HK-2 (cell line): ENCODE data around the gene SLC38A10.

Experiments
- DNase-seq: peaks from one replicate; pipeline ENCODE4 v3.0.0-alpha.2; 2018; ENCODE audit not compliant: unreplicated experiment

SLC38A10 gene

DNA sequence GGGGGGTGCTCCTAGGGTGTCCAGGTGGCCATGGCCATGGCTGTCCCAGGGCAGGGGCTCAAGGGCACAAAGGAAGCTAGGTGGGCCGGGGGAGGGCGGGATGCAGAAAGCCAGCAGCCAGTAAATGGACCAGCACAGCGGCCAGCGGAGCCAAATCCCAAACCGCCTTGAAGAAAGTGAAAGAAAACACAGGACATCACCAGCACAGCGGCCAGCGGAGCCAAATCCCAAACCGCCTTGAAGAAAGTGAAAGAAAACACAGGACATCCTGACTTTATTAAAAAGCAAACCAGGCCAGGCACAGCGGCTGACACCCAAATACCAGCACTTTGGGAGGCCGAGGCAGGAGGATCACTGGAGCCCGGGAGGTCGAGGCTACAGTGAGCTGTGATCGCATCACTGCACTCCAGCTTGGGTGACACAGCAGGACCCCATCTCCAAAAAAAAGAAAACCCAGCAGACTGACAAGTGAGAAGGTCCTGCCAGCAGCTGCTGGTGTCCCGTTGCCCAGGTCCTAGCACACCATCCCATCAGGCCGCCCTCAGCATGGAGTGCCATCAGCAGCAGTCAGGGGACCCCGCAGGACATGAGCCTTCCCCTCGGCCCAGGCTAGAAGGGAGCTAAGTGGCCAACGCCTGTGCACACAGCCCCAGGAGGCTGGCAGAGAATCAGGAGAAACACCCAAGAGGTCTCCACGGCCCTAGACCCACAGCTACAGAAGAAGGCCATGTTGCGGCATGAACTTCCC is 17.0 kb downstream of the SLC38A10 start:
- DNase-seq: no peak

DNA sequence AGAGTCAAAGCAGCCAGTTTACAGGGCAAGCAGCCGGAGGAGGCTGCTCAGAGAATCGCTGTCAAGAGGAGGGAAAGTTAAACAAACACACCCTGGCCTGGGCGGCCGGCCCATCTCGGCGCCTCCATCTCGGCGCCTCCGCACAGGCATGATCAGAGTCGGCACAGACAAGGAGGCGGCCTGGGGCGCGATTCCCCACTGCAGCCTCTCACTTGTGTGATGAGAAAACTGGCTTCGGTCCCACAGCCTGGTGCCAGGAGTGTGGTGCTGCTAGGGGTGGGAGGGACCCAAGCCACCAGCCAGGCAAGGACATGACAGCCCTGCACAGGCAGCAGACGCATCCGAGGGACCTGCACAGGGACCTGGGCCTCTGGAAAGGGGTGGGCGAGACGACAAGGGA is 17.7 kb downstream of the SLC38A10 start:
- no peak for DNase-seq

- no peak for DNase-seq
Observed at GRCh38 chr17:81276781-81277180, 18.3 kb downstream of the SLC38A10 start.

DNA sequence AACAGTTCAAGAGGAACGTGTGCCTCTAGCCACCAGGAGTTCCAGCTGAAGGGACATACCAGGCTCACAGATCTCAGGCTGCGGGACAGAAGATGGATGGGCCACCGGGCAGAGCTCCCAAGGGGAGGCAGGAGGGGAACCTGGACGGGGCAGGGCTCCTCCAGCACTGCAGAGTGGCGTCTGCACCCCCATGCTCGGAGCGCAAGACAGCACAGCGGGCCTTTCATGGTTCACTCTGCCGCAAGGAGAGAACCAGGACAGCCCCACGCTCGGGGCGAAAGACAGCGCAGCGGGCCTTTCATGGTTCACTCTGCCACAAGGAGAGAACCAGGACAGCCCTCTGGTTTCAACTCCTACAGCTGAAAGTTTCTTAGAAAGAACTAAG is 20.6 kb downstream of the SLC38A10 start:
- no peak for DNase-seq

GRCh38 chr17:81273698-81274470 is 21.2 kb downstream of the SLC38A10 start:
- DNase-seq: no peak

DNA sequence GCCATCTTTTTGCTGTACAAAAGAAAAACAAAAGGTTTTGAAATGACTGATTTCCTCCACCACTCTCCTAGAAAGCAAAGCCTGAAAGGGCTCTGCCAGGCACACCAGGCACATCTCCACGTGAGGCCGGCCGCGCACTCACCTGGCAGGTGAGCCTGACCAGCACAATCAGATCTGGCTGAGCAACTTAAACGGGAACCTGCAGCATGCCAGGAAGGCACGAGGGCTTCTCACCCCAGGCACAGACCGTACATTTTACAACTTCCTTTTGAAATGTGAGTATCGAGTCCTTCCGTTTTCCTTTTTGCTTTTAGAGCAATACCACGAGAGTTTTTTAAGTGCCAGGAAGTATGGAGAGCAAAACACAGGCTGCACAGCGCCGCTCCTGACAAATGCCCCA is 22.5 kb downstream of the SLC38A10 start:
- no peak for DNase-seq

DNA sequence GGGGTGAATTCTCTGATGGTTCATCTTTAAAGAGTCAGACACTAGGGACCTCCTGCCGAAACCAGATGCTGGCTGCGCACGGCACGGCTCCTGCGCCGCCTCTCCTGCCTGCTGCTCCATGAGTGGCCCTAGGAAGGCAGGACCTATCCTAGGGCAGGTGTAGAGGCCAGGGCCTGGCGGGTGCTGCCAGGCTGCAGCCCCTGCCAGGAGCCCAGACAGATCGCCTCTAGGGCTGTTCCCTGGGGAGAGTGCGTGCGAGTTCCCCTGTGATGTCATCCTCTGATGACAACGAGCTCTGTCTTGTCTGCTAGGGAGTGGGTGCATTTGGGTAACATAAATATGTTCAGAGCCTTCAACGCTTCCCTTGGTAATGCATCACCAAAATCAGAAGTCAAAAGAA is 23.9 kb downstream of the SLC38A10 start:
- DNase-seq: no peak

DNA sequence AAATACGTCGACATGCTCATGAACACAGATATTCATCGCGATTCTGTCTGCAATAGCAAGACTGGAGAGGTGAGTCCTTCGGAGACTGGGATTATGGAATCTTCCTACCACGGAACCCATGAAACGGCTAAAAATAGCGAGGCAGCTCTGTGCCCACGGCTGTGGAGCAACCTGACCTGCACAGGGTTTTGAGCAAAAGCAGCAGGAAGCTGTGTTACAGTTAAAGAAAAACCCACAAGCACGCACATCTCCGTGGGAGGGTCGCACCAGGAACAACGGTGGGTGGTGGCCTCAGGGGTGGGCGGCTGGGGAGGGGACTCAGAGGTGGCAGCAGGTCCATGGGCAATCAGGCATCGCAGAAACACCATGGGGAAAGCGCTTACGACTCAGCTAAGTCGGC is 24.8 kb downstream of the SLC38A10 start:
- no peak for DNase-seq

- no peak for DNase-seq
Observed at GRCh38 chr17:81267390-81268067, 27.6 kb downstream of the SLC38A10 start.

- no peak for DNase-seq
Observed at GRCh38 chr17:81265576-81265975, 29.5 kb downstream of the SLC38A10 start.

GRCh38 chr17:81264640-81265039 is 30.5 kb downstream of the SLC38A10 start:
- DNase-seq: no peak

DNA sequence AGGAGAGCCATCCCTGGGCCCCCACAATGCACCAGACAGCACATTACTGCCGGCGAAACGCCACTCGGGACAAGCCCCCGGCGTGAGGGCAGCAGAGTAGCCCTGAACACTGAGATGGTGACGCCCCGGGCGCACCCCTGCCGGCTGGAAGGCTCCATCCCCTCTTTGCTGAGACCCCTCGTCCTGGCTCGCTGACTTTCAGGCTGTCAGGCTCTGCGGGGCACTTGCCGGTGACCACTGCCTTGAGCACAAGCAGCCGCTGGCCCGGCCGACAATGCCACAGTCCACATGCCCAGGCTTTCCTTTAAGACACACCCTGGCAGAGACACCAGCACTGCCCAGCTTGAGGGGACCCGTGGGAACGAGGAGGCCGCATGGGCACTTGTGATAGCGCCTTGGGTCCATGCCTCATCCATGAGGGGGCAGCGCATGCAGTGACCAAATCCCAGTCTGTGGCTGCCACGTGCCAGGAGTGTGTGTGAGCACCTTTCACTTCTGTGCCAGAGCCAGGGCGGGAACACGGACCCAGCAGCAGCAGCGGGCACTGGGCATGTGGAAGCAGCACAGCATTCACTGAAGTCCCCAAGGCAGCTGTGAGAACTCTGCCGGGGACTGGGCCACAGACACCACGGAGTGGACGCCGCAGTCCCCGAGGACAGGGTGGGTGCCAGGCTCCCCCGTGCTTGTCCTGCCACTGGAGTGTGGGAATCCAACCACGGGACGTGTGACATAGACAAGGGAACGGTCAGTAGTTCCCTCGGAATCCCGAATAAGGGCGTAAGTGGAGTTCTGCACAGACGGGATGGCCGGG is 31.5 kb downstream of the SLC38A10 start:
- no peak for DNase-seq

DNA sequence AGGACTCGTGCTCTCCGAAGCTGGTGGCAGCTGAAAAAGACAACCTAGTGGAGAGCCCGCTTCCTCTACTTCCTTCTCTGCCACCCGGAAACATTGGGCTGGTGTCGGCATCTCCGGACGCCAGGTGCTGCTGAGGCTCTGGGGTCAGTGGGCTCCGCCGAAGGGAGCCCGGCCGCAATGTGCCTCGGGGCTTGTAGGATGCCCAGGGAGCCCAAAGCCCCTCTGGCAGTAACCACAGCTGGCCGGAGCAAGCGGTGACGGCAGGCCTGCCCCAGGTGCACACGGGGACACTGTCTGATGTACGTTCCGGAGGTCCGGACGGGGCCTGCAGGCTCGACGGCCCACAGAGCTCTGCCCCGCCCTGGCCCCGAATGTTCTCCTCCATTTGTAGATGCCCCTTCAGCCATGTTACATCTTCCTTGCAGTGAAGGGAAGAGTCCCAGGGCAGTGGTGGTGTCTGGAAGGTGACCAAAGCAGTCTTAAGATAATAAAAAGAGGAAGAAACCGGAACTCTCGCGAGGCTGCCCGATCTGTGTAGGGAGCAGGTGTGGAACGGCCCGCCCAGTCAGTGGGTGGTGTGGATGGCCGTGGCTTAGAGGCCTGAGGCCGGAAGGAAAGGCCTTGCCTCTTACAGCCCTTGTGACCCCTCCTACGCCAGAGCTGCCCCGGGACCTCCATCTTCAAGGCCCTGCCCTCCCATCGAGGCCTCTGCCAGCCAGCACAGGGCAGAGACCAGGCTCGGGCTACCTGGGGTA is 33.3 kb downstream of the SLC38A10 start:
- no peak for DNase-seq

GRCh38 chr17:81261096-81261495 is 34.0 kb downstream of the SLC38A10 start:
- no peak for DNase-seq

- no peak for DNase-seq
Observed at GRCh38 chr17:81260641-81261040, 34.5 kb downstream of the SLC38A10 start.

- DNase-seq: no peak
Observed at GRCh38 chr17:81260171-81260570, 34.9 kb downstream of the SLC38A10 start.

DNA sequence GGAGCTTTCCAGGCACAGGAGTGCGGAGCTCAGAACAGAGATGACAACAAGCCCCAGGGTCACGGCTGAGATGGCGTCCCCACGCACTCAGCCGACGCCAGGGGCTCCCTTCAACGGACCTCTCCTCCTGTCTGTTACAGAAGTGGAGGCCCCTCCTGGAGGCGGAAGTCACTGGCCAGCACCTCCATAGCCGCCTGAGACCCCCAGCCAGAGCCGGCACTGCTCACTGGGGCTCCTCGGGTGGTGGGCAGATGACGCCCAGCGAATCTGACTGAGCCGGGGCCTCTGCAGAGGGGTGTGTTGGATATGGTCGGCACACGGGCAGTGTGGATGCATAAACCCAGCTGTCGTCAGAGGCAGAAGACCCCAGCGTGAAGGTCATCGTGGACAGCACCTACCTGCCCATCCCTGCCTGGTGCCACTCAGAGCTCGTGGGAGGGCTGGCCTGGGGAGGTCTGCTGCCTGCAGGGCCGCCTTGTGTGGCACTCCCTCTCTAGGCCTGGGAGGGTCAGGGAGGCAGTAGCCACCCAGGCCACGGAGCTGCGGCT is 36.0 kb downstream of the SLC38A10 start:
- no peak for DNase-seq

DNA sequence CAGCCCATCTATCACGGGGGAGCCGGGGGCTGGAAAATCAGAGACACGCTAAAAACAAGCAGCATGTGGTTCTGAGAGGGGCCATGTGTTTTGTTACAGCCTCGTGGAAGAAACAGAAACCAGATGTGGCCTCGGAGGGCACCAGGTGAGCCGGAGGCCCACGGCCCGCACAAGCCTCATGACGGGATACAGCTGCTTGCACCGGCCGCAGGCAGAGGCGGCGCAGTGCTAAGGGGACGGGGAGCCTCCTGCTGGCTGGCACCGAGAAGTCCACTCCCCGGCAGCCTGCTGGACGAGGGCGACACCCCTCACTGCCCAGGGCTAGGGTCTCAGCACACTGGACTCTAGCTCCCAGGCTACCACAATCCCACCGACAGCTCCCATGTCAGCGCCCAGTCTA is 36.8 kb downstream of the SLC38A10 start:
- DNase-seq: no peak

- no peak for DNase-seq
Observed at GRCh38 chr17:81257533-81257932, 37.6 kb downstream of the SLC38A10 start.

DNA sequence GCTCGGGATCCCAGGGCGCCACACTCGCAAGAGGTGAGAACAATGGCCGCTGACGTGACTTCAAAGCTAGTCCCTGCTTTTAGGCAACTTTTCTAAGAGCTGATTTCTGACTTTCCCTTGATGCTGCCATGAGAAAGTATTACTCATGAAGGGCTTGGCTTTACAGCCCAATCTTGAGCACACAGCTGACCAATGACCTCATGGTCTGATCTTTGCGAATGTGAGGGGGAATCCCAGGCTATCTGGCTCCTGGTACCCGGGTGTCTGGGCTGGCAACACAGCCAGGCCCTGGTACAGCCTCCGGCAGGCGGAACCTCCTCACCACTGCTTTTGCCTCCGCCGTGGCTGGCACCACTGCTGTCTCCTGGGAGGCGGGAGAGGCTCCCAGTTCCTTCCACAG is 38.5 kb downstream of the SLC38A10 start:
- peak; percentile 59 for DNase-seq
